DOHH2 (cell line): ENCODE results near the gene C9orf153.
"Not testable (repeated sequence)": the region's sequence is repeated elsewhere in the genome, so short reads cannot be mapped to it uniquely, and the experiment has no call there.

Experiments
- H3F3A ChIP-seq: fragments of 200-600 bp; sonication (generic), shearing (Covaris generic); 2 replicates; pipeline ENCODE4 v1.6.0; 2016; ENCODE audit warnings: antibody characterized with exemption, mild to moderate bottlenecking; ENCODE audit not compliant: control insufficient read depth, insufficient read depth
- H3K27ac ChIP-seq: fragments of 200-600 bp; sonication (generic); 2 replicates; pipeline ENCODE4 v1.5.1; 2014; ENCODE audit warnings: low read depth, mild to moderate bottlenecking, low read length, moderate library complexity
- H3K27me3 ChIP-seq: fragments of 200-600 bp; sonication (generic); 2 replicates; pipeline ENCODE4 v1.6.1; 2014; ENCODE audit warnings: mild to moderate bottlenecking, low read length, mixed read lengths; ENCODE audit not compliant: control insufficient read depth
- H3K36me3 ChIP-seq: fragments of 200-600 bp; sonication (generic); 2 replicates; pipeline ENCODE4 v1.6.1; 2014; ENCODE audit warnings: mild to moderate bottlenecking, low read length, moderate library complexity, mixed read lengths; ENCODE audit not compliant: control insufficient read depth
- H3K4me1 ChIP-seq: fragments of 200-600 bp; sonication (generic); 2 replicates; pipeline ENCODE4 v1.6.1; 2014; ENCODE audit warnings: mild to moderate bottlenecking, low read length, mixed read lengths; ENCODE audit not compliant: control insufficient read depth
- H3K4me2 ChIP-seq: fragments of 200-600 bp; sonication (generic); 2 replicates; pipeline ENCODE4 v1.6.0; 2014; ENCODE audit warnings: mild to moderate bottlenecking, low read length, moderate library complexity
- H3K4me3 ChIP-seq: fragments of 200-600 bp; sonication (generic); 2 replicates; pipeline ENCODE4 v1.5.1; 2014; ENCODE audit warnings: mild to moderate bottlenecking, low read length, mixed read lengths
- H3K79me2 ChIP-seq: fragments of 200-600 bp; sonication (generic); 2 replicates; pipeline ENCODE4 v1.6.1; 2014; ENCODE audit warnings: mild to moderate bottlenecking, low read length, mixed read lengths; ENCODE audit not compliant: control insufficient read depth
- H3K9me2 ChIP-seq: fragments of 200-600 bp; sonication (generic); replicated peaks from 2 replicates; pipeline ENCODE4 v1.6.1; 2014; ENCODE audit warnings: mild to moderate bottlenecking, low read length, mixed read lengths; ENCODE audit not compliant: control insufficient read depth
- H3K9me3 ChIP-seq: fragments of 200-600 bp; sonication (generic); 2 replicates; pipeline ENCODE4 v1.6.1; 2014; ENCODE audit warnings: antibody characterized with exemption, low read length, mixed read lengths; ENCODE audit not compliant: control insufficient read depth, insufficient read depth
- H4K20me1 ChIP-seq: fragments of 200-600 bp; sonication (generic); 2 replicates; pipeline ENCODE4 v1.6.0; 2014; ENCODE audit warnings: low read depth, mild to moderate bottlenecking, antibody characterized with exemption, low read length, moderate library complexity; ENCODE audit not compliant: control insufficient read depth, insufficient read depth
- EZH2phosphoT487 ChIP-seq: fragments of 200-600 bp; sonication (generic); IDR thresholded peaks from 2 replicates; pipeline ENCODE4 v1.6.1; 2017; ENCODE audit warnings: borderline replicate concordance, mild to moderate bottlenecking, antibody characterized with exemption, low read length, moderate library complexity, mixed read lengths
- TF ChIP-seq, protein P1 (sequence below): fragments of 200-600 bp; sonication (generic); IDR thresholded peaks from one replicate; pipeline ENCODE4 v1.5.1; 2014; ENCODE audit warnings: antibody characterized with exemption, mild to moderate bottlenecking, low read depth, low read length; ENCODE audit not compliant: poor library complexity, severe bottlenecking

The C9orf153 gene

GRCh38 chr9:86201474-86202337 lies 57.8 kb downstream of the C9orf153 start:
- no peaks in the 10 kb centered on the region for H4K20me1 ChIP-seq
- H3F3A ChIP-seq, result no peaks in the 10 kb centered on the region
- H3K36me3 ChIP-seq, result no peaks in the 10 kb centered on the region
- H3K79me2 ChIP-seq, result no peaks in the 10 kb centered on the region
- H3K27ac ChIP-seq, result no peak overlapping the region
- H3K27me3 ChIP-seq, result peaks cover 5% of the 10 kb centered on the region; the same call in 1 of the 2 replicates
- H3K9me2 ChIP-seq, result no peaks in the 10 kb centered on the region
- TF ChIP-seq EZH2phosphoT487, result no peak
- TF ChIP-seq, protein P1, sequence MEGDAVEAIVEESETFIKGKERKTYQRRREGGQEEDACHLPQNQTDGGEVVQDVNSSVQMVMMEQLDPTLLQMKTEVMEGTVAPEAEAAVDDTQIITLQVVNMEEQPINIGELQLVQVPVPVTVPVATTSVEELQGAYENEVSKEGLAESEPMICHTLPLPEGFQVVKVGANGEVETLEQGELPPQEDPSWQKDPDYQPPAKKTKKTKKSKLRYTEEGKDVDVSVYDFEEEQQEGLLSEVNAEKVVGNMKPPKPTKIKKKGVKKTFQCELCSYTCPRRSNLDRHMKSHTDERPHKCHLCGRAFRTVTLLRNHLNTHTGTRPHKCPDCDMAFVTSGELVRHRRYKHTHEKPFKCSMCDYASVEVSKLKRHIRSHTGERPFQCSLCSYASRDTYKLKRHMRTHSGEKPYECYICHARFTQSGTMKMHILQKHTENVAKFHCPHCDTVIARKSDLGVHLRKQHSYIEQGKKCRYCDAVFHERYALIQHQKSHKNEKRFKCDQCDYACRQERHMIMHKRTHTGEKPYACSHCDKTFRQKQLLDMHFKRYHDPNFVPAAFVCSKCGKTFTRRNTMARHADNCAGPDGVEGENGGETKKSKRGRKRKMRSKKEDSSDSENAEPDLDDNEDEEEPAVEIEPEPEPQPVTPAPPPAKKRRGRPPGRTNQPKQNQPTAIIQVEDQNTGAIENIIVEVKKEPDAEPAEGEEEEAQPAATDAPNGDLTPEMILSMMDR, result no peak
- no peaks in the 10 kb centered on the region for H3K9me3 ChIP-seq
- no peaks in the 10 kb centered on the region for H3K4me1 ChIP-seq
- no peak overlapping the region for H3K4me3 ChIP-seq
- H3K4me2 ChIP-seq, result no peak overlapping the region

- Histone ChIP-seq H3K4me3 (no peak overlapping the region), H3K4me1 (no peaks in the 10 kb centered on the region), H3K27ac (no peak overlapping the region), H3K9me3 (no peaks in the 10 kb centered on the region), H3K36me3 (no peaks in the 10 kb centered on the region), H4K20me1 (no peaks in the 10 kb centered on the region), H3K27me3 (peaks cover 5% of the 10 kb centered on the region; the same call in 1 of the 2 replicates), H3F3A (no peaks in the 10 kb centered on the region), H3K9me2 (no peaks in the 10 kb centered on the region), H3K4me2 (no peak overlapping the region), H3K79me2 (no peaks in the 10 kb centered on the region)
- no peak for TF ChIP-seq EZH2phosphoT487
- TF ChIP-seq, protein P1, result no peak
Measured at GRCh38 chr9:86200599-86201162, 58.8 kb downstream of the C9orf153 start.

- Histone ChIP-seq H3K79me2 (no peaks in the 10 kb centered on the region), H3K36me3 (no peaks in the 10 kb centered on the region), H3K27me3 (no peaks in the 10 kb centered on the region), H3K27ac (no peak overlapping the region), H3K4me2 (no peak overlapping the region), H3K4me1 (no peaks in the 10 kb centered on the region), H3F3A (no peaks in the 10 kb centered on the region), H3K9me3 (peaks cover 12% of the 10 kb centered on the region; the same call in 1 of the 2 replicates), H4K20me1 (no peaks in the 10 kb centered on the region), H3K9me2 (no peaks in the 10 kb centered on the region), H3K4me3 (no peak overlapping the region)
- TF ChIP-seq EZH2phosphoT487, result no peak
- TF ChIP-seq, protein P1, result no peak
Measured at GRCh38 chr9:86193088-86193487, 66.4 kb downstream of the C9orf153 start.

- not testable (repeated sequence) for H3K4me1 ChIP-seq, H3K4me2 ChIP-seq, H4K20me1 ChIP-seq, H3K27me3 ChIP-seq, H3K36me3 ChIP-seq, H3F3A ChIP-seq, H3K79me2 ChIP-seq, H3K9me2 ChIP-seq, H3K4me3 ChIP-seq, H3K27ac ChIP-seq
- peaks cover 12% of the 10 kb centered on the region; the same call in 1 of the 2 replicates for H3K9me3 ChIP-seq
Measured at GRCh38 chr9:86190700-86191099, 68.8 kb downstream of the C9orf153 start.
